Astrocyte (in vitro differentiated cells and primary cell): ENCODE results near the gene CUL2. TPM values are rescaled to one million over a fixed set of nuclear protein-coding genes. Genes with fewer than 3 reads are reported as not detected.
A peak's percentile ranks its signal among the peaks of the same experiment; 100 is the strongest.

ENCODE experiments used
- DNase-seq: peaks from one replicate; pipeline ENCODE4 v3.0.0-alpha.2; 2010; ENCODE audit warnings: low read depth
- FAIRE-seq: peaks from 2 replicates; lab custom pipeline; 2011; peaks lifted over from hg19 to GRCh38; lab: Jason Lieb, UNC
- H2AFZ ChIP-seq: 2 replicates; pipeline ENCODE4 v1.6.0; 2012; ENCODE audit warnings: low read depth, low read length, inconsistent platforms
- H3K27ac ChIP-seq: 2 replicates; pipeline ENCODE4 v1.5.1; 2011; ENCODE audit warnings: low read depth, low read length, inconsistent platforms
- H3K27me3 ChIP-seq: 2 replicates; pipeline ENCODE4 v1.6.0; 2011; ENCODE audit warnings: low read length, inconsistent platforms; ENCODE audit not compliant: insufficient read depth
- H3K36me3 ChIP-seq: 2 replicates; pipeline ENCODE4 v1.5.1; 2011; ENCODE audit warnings: low read length, inconsistent platforms; ENCODE audit not compliant: insufficient read depth
- H3K4me1 ChIP-seq: 2 replicates; pipeline ENCODE4 v1.5.1; 2011; ENCODE audit warnings: low read length, inconsistent platforms; ENCODE audit not compliant: insufficient read depth
- H3K4me2 ChIP-seq: 2 replicates; pipeline ENCODE4 v1.6.0; 2012; ENCODE audit warnings: low read length, inconsistent platforms
- H3K4me3 ChIP-seq: 2 replicates; pipeline ENCODE4 v1.5.1; 2011; ENCODE audit warnings: low read depth, mild to moderate bottlenecking, low read length, inconsistent platforms; ENCODE audit not compliant: insufficient read depth
- H3K79me2 ChIP-seq: 2 replicates; pipeline ENCODE4 v1.6.0; 2012; ENCODE audit warnings: mild to moderate bottlenecking, low read length, inconsistent platforms; ENCODE audit not compliant: insufficient read depth
- H3K9ac ChIP-seq: 2 replicates; pipeline ENCODE4 v1.6.0; 2012; ENCODE audit warnings: mild to moderate bottlenecking, low read length, inconsistent platforms
- H3K9me3 ChIP-seq: 2 replicates; pipeline ENCODE4 v1.5.1; 2012; ENCODE audit warnings: low read depth, mild to moderate bottlenecking, low read length, inconsistent platforms; ENCODE audit not compliant: insufficient read depth
- H4K20me1 ChIP-seq: 2 replicates; pipeline ENCODE4 v1.6.0; 2012; ENCODE audit warnings: low read length, inconsistent platforms; ENCODE audit not compliant: insufficient read depth
- H3K27ac Mint-ChIP-seq: one replicate; pipeline ENCODE4 v1.8.0; 2021; ENCODE audit warnings: mild to moderate bottlenecking, mixed read lengths; ENCODE audit not compliant: unreplicated experiment
- H3K27me3 Mint-ChIP-seq: one replicate; pipeline ENCODE4 v1.8.0; 2021; ENCODE audit warnings: low read depth, mixed read lengths; ENCODE audit not compliant: unreplicated experiment
- H3K36me3 Mint-ChIP-seq: one replicate; pipeline ENCODE4 v1.8.0; 2021; ENCODE audit warnings: low read depth, mixed read lengths; ENCODE audit not compliant: unreplicated experiment
- H3K4me1 Mint-ChIP-seq: one replicate; pipeline ENCODE4 v1.8.0; 2021; ENCODE audit warnings: low read depth, mixed read lengths; ENCODE audit not compliant: unreplicated experiment
- H3K4me3 Mint-ChIP-seq: one replicate; pipeline ENCODE4 v1.8.0; 2021; ENCODE audit warnings: mild to moderate bottlenecking, moderate library complexity, mixed read lengths; ENCODE audit not compliant: unreplicated experiment
- H3K9me3 Mint-ChIP-seq: one replicate; pipeline ENCODE4 v1.8.0; 2021; ENCODE audit warnings: mild to moderate bottlenecking, mixed read lengths; ENCODE audit not compliant: unreplicated experiment
- CTCF ChIP-seq: IDR thresholded peaks from 2 replicates; pipeline ENCODE4 v1.5.1; 2011; ENCODE audit warnings: low read depth, mild to moderate bottlenecking, inconsistent platforms, low read length, moderate library complexity; ENCODE audit not compliant: insufficient read depth
- EZH2 ChIP-seq: IDR thresholded peaks from 2 replicates; pipeline ENCODE4 v1.6.1; 2012; ENCODE audit warnings: mild to moderate bottlenecking, low read length, inconsistent platforms; ENCODE audit not compliant: insufficient read depth
- total RNA-seq: library from RNA; stranded (reverse); gene quantifications from 2 replicates; pipeline ENCODE4 v1.2.1, GENCODE V29; 2021

Gene CUL2
- total RNA-seq, 1 donor from 2014 or later: 48.0 TPM

GRCh38 chr10:35130663-35131062, 40.5 kb upstream of the CUL2 start:
- Histone ChIP-seq H3K27ac (no peak overlapping the region), H4K20me1 (peaks cover 4% of the 10 kb centered on the region), H3K9ac (no peak overlapping the region), H3K9me3 (no peaks in the 10 kb centered on the region), H3K4me3 (no peak overlapping the region), H3K27me3 (no peaks in the 10 kb centered on the region), H3K4me1 (peaks cover 8% of the 10 kb centered on the region), H3K4me2 (no peak overlapping the region), H3K36me3 (no peaks in the 10 kb centered on the region), H3K79me2 (peaks cover 42% of the 10 kb centered on the region), H2AFZ (no peak overlapping the region)
- no peak for TF ChIP-seq CTCF
- no peak for TF ChIP-seq EZH2
- FAIRE-seq: no peak
- no peak for DNase-seq
- H3K4me1 Mint-ChIP-seq: peaks cover 7% of the 10 kb centered on the region
- H3K27ac Mint-ChIP-seq: no peak overlapping the region
- no peaks in the 10 kb centered on the region for H3K27me3 Mint-ChIP-seq
- no peak overlapping the region for H3K4me3 Mint-ChIP-seq
- no peaks in the 10 kb centered on the region for H3K36me3 Mint-ChIP-seq
- no peaks in the 10 kb centered on the region for H3K9me3 Mint-ChIP-seq

GRCh38 chr10:35129185-35129674, 39.1 kb upstream of the CUL2 start:
- Mint-ChIP-seq H3K4me3 (peak overlapping the region; percentile 84), H3K27me3 (no peaks in the 10 kb centered on the region), H3K4me1 (peaks cover 6% of the 10 kb centered on the region), H3K36me3 (no peaks in the 10 kb centered on the region), H3K27ac (peak overlapping the region; percentile 42), H3K9me3 (no peaks in the 10 kb centered on the region)
- Histone ChIP-seq H4K20me1 (peaks cover 4% of the 10 kb centered on the region), H2AFZ (no peak overlapping the region), H3K4me3 (no peak overlapping the region), H3K4me1 (peaks cover 8% of the 10 kb centered on the region), H3K27ac (no peak overlapping the region), H3K27me3 (no peaks in the 10 kb centered on the region), H3K79me2 (peaks cover 42% of the 10 kb centered on the region), H3K9ac (no peak overlapping the region), H3K4me2 (peak overlapping the region; percentile 28), H3K36me3 (no peaks in the 10 kb centered on the region), H3K9me3 (no peaks in the 10 kb centered on the region)
- TF ChIP-seq CTCF: no peak
- no peak for TF ChIP-seq EZH2
- FAIRE-seq (no peak), DNase-seq (no peak)

- TF ChIP-seq CTCF (no peak), EZH2 (no peak)
- FAIRE-seq: no peak
Observed at GRCh38 chr10:35127289-35127891, 37.2 kb upstream of the CUL2 start.

More at GRCh38 chr10:35127289-35127891, 37.2 kb upstream of the CUL2 start:
- peak overlapping the region; percentile 75 for H3K27ac Mint-ChIP-seq
- Histone ChIP-seq H2AFZ (peak overlapping the region; percentile 67), H3K79me2 (peaks cover 32% of the 10 kb centered on the region), H3K4me2 (peak overlapping the region; percentile 80), H4K20me1 (peaks cover 4% of the 10 kb centered on the region), H3K36me3 (no peaks in the 10 kb centered on the region), H3K9ac (peak overlapping the region; percentile 100), H3K4me1 (peaks cover 8% of the 10 kb centered on the region), H3K4me3 (peak overlapping the region; percentile 95), H3K9me3 (no peaks in the 10 kb centered on the region), H3K27ac (peak overlapping the region; percentile 99), H3K27me3 (no peaks in the 10 kb centered on the region)
- H3K36me3 Mint-ChIP-seq: no peaks in the 10 kb centered on the region
- H3K27me3 Mint-ChIP-seq: no peaks in the 10 kb centered on the region
- H3K4me1 Mint-ChIP-seq: peaks cover 6% of the 10 kb centered on the region
- peak; percentile 51 for DNase-seq
- H3K9me3 Mint-ChIP-seq: no peaks in the 10 kb centered on the region
- peak overlapping the region; percentile 84 for H3K4me3 Mint-ChIP-seq
